GM04503 (cell line): ENCODE measurements around the gene GRPEL2.

Experiments used
- DNase-seq: peaks from one replicate; pipeline ENCODE4 v3.0.0-alpha.2; 2012; ENCODE audit warnings: low read depth

The GRPEL2 gene

GRCh38 chr5:149345147-149345891 is at the start of gene GRPEL2:
GRPEL2 (plus strand) TSS chr5:149345499; CDS start chr5:149345540, 41 bp downstream.
- peak; percentile 83 for DNase-seq

GRCh38 chr5:149297340-149298025 is 47.8 kb upstream of the GRPEL2 start:
- DNase-seq, result no peak

- no peak for DNase-seq
Observed at GRCh38 chr5:149298163-149298562, 47.1 kb upstream of the GRPEL2 start.

GRCh38 chr5:149298842-149299404 is 46.4 kb upstream of the GRPEL2 start:
- DNase-seq, result no peak

- DNase-seq, result no peak
Observed at GRCh38 chr5:149299451-149300054, 45.7 kb upstream of the GRPEL2 start.

GRCh38 chr5:149300441-149300840 is 44.9 kb upstream of the GRPEL2 start:
- no peak for DNase-seq

GRCh38 chr5:149301049-149301743 is 44.1 kb upstream of the GRPEL2 start:
- DNase-seq, result no peak

- DNase-seq, result no peak
Observed at GRCh38 chr5:149301744-149302380, 43.4 kb upstream of the GRPEL2 start.

- no peak for DNase-seq
Observed at GRCh38 chr5:149302641-149303040, 42.7 kb upstream of the GRPEL2 start.

- DNase-seq, result no peak
Observed at GRCh38 chr5:149303210-149303609, 42.1 kb upstream of the GRPEL2 start.

- no peak for DNase-seq
Observed at GRCh38 chr5:149304195-149305078, 40.9 kb upstream of the GRPEL2 start.

- no peak for DNase-seq
Observed at GRCh38 chr5:149309354-149309753, 35.9 kb upstream of the GRPEL2 start.

GRCh38 chr5:149310488-149310887 is 34.8 kb upstream of the GRPEL2 start:
- DNase-seq, result no peak

GRCh38 chr5:149310947-149311658 is 34.2 kb upstream of the GRPEL2 start:
- DNase-seq, result no peak

- DNase-seq, result no peak
Observed at GRCh38 chr5:149313151-149313841, 32.0 kb upstream of the GRPEL2 start.

- DNase-seq, result no peak
Observed at GRCh38 chr5:149314571-149315111, 30.7 kb upstream of the GRPEL2 start.

- DNase-seq, result no peak
Observed at GRCh38 chr5:149315753-149316152, 29.5 kb upstream of the GRPEL2 start.

GRCh38 chr5:149317281-149318048 is 27.8 kb upstream of the GRPEL2 start:
- no peak for DNase-seq
